H1 (cell line): ENCODE measurements around the gene C6orf136. TPM values are rescaled to one million over a fixed set of nuclear protein-coding genes. Genes with fewer than 3 reads are reported as not detected.

Experiments
- CBX5 ChIP-seq: fragments of 300-800, 300-1000 bp; sonication (generic); IDR thresholded peaks from 2 replicates; pipeline ENCODE4 v1.7.1; 2016; ENCODE audit warnings: antibody characterized with exemption, low read length, low read depth
- E2F6 ChIP-seq: IDR thresholded peaks from 2 replicates; pipeline ENCODE4 v1.6.1; 2012; ENCODE audit warnings: inconsistent platforms
- SP2 ChIP-seq: IDR thresholded peaks from 2 replicates; pipeline ENCODE4 v1.6.1; 2012; ENCODE audit warnings: mild to moderate bottlenecking, low read length, inconsistent platforms
- SUZ12 ChIP-seq: fragments of 200-600 bp; sonication (generic); IDR thresholded peaks from 2 replicates; pipeline ENCODE4 v1.6.1; 2012; ENCODE audit warnings: mild to moderate bottlenecking, inconsistent platforms, low read length, moderate library complexity, mixed read lengths
- polyA plus RNA-seq, 7 experiments: library from polyadenylated mRNA; depleted of rRNA in 3 of 7; stranded (reverse) in 5 of 7; unstranded in 2 of 7; fragments of >200 nt in 5 of 7; fragments of 200-250 nt in 2 of 7; gene quantifications; 1 replicate in 5 of 7; 2 replicates in 1 of 7; 4 replicates in 1 of 7; pipeline versions ENCODE4 v1.2.1 to v1.2.3, GENCODE V29; 2011 to 2013; ENCODE audit warnings: missing spikeins in 2 of 7, mixed read lengths in 2 of 7
- total RNA-seq: library from RNA; stranded (reverse); fragmentation: NEBNext Ultra II Directional; extraction: Animal tissue kit (Norgen Biotek cat#: 25700); gene quantifications from 2 replicates; pipeline ENCODE4 v1.2.1, GENCODE V29; 2021

C6orf136 gene
- total and polyA plus RNA-seq, 2 of the 8 experiments (the other 6 are each of a cell fraction or from before 2014, with no cell fraction given), result 20.8 to 23.1 TPM

GRCh38 chr6:30625511-30625910 is 21.4 kb upstream of the C6orf136 start (continued):
- no peak for TF ChIP-seq SP2
- no peak for TF ChIP-seq E2F6
- TF ChIP-seq CBX5, result no peak
- TF ChIP-seq SUZ12, result no peak
- TF ChIP-seq, all 59 proteins: peak for 0
